Measurements from ENCODE around the gene CXCL8. TPM values are rescaled to one million over a fixed set of nuclear protein-coding genes. Genes with fewer than 3 reads are reported as not detected.
A peak's percentile ranks its signal among the peaks of the same experiment; 100 is the strongest.

The CXCL8 gene
- total and polyA plus RNA-seq, 11 donors, result 0.15 to 7.5 (median 0.56) TPM; not detected in 3

GRCh38 chr4:73730292-73730691 is 10.1 kb upstream of the CXCL8 start:
- H3K36me3 ChIP-seq, result no peaks in the 10 kb centered on the region
- ATAC-seq (no peak), DNase-seq (no peak)
- no peak for TF ChIP-seq POLR2A (IDR thresholded peaks at IDR 0.05)
- no peak for TF ChIP-seq CTCF (IDR thresholded peaks at IDR 0.05)
- no peaks in the 10 kb centered on the region for H3K9me3 ChIP-seq
- 72 to 82% (median 80%) methylated on average over 2 of the region's 2 CpGs for WGBS, 4 donors
- H3K4me1 ChIP-seq, result peaks cover 0 to 73% (median 23%) of the 10 kb centered on the region in 12 donors
- H3K27me3 ChIP-seq, result no peaks in the 10 kb centered on the region
- no peak overlapping the region for H3K27ac ChIP-seq
- H3K4me3 ChIP-seq, result no peak overlapping the region
- intact Hi-C loops (cut with DNase I), result loop anchor here in 4 of 10 donors (5.0 to 10.0 kb wide), 4 partner anchors 68 to 305 kb away; partner anchors contain the start of gene CXCL3 (in 2 of the 4)

DNA sequence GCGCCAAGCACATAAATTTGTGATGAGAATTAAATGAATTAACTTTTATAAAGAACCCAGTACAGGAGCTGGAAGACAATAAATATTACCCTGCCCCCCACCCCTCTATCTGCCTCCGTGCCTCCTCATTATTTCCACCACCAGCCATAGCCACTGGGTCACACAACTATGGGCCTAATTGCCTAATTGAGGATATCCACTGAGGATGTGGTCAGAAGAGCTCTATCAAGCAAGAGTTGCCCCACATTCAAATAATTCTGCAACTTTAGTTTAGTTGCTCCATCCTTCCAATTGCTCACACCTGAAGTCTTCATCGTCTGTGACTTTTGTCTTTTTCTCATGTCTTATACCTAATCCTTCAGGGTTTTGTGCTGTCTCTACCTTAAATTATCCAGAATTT is 9.5 kb upstream of the CXCL8 start:
- no peaks in the 10 kb centered on the region for H3K27me3 ChIP-seq
- no peak overlapping the region for H3K4me3 ChIP-seq
- no peak for DNase-seq
- no peak for TF ChIP-seq POLR2A (IDR thresholded peaks at IDR 0.05)
- TF ChIP-seq CTCF (IDR thresholded peaks at IDR 0.05), result no peak
- H3K9me3 ChIP-seq, result no peaks in the 10 kb centered on the region
- intact Hi-C loops (cut with DNase I), result loop anchor here in 4 of 10 donors (5.0 to 10.0 kb wide), 4 partner anchors 69 to 304 kb away; partner anchors contain the start of gene CXCL3 (in 2 of the 4)
- 87 to 95% (median 90%) methylated on average over 3 of the region's 3 CpGs for WGBS, 4 donors
- H3K4me1 ChIP-seq, result peaks cover 0 to 74% (median 25%) of the 10 kb centered on the region in 12 donors
- ATAC-seq, result no peak
- peak overlapping the region in 1 of 12 donors; percentile 38 for H3K27ac ChIP-seq
- no peaks in the 10 kb centered on the region for H3K36me3 ChIP-seq

- peak overlapping the region in 1 of 12 donors; percentile 51 for H3K27ac ChIP-seq
- intact Hi-C loops (cut with DNase I), result loop anchor here in 4 of 10 donors (5.0 to 10.0 kb wide), 4 partner anchors 70 to 303 kb away; partner anchors contain the start of gene CXCL3 (in 2 of the 4)
- ATAC-seq (peak in 2 of 4 donors; percentile 50 to 51), DNase-seq (no peak)
- no peaks in the 10 kb centered on the region for H3K9me3 ChIP-seq
- no peaks in the 10 kb centered on the region for H3K27me3 ChIP-seq
- no peak overlapping the region for H3K4me3 ChIP-seq
- no peak for TF ChIP-seq POLR2A (IDR thresholded peaks at IDR 0.05)
- TF ChIP-seq CTCF (IDR thresholded peaks at IDR 0.05), result no peak
- peaks cover 0 to 71% (median 25%) of the 10 kb centered on the region in 12 donors for H3K4me1 ChIP-seq
- 69 to 75% (median 72%) methylated on average over 8 of the region's 8 CpGs for WGBS, 4 donors
- no peaks in the 10 kb centered on the region for H3K36me3 ChIP-seq
These were observed 8.3 kb upstream of the CXCL8 start for GRCh38 chr4:73731968-73732610.

- peak overlapping the region in 2 of 12 donors; percentile 14 to 51 for H3K27ac ChIP-seq
- 69 to 84% (median 80%) methylated on average over 1 of the region's 1 CpG for WGBS, 4 donors
- no peak overlapping the region for H3K4me3 ChIP-seq
- intact Hi-C loops (cut with DNase I), result loop anchor here in 4 of 10 donors (5.0 to 10.0 kb wide), 4 partner anchors 71 to 302 kb away; partner anchors contain the start of gene CXCL3 (in 2 of the 4)
- no peaks in the 10 kb centered on the region for H3K9me3 ChIP-seq
- H3K36me3 ChIP-seq, result no peaks in the 10 kb centered on the region
- no peaks in the 10 kb centered on the region for H3K27me3 ChIP-seq
- no peak for DNase-seq
- peak in 2 of 4 donors; percentile 31 to 50 for ATAC-seq
- TF ChIP-seq CTCF (IDR thresholded peaks at IDR 0.05) (no peak), POLR2A (IDR thresholded peaks at IDR 0.05) (no peak)
- H3K4me1 ChIP-seq, result peaks cover 0 to 71% (median 25%) of the 10 kb centered on the region in 12 donors
These were observed 7.5 kb upstream of the CXCL8 start for GRCh38 chr4:73732759-73733431.
